Omental fat pad (tissue), 4 donors: ENCODE data around the gene ZFAND2A. TPM values are rescaled to one million over a fixed set of nuclear protein-coding genes. Genes with fewer than 3 reads are reported as not detected.
"Not testable (repeated sequence)": the region's sequence is repeated elsewhere in the genome, so short reads cannot be mapped to it uniquely, and the experiment has no call there.

Experiments used
- ATAC-seq: fragments of 150-250 bp; one replicate; pipeline ENCODE4 v1.9.1; 2016; ENCODE audit warnings: mild to moderate bottlenecking, moderate library complexity; ENCODE audit not compliant: low FRiP score
- DNase-seq: peaks from one replicate; pipeline ENCODE4 v3.0.0-alpha.2; 2019; ENCODE audit warnings: low spot score
- total RNA-seq, 4 donors: library from RNA; depleted of rRNA; stranded (reverse); fragments of >200 nt; gene quantifications; one replicate each; pipeline ENCODE4 v1.1.0, GENCODE V29; 2016
- TF ChIP-seq, protein P1 (sequence below), 3 donors: fragments of 450-650 bp; IDR thresholded peaks; one replicate each; pipeline ENCODE4 v1.5.1; 2016 to 2017; ENCODE audit warnings: antibody characterized with exemption in 3 of 3, mild to moderate bottlenecking in 3 of 3, moderate library complexity in 2 of 3

Gene ZFAND2A
- total RNA-seq, 4 donors from 2014 or later, result 17.3 to 77.5 (median 28.4) TPM

DNA sequence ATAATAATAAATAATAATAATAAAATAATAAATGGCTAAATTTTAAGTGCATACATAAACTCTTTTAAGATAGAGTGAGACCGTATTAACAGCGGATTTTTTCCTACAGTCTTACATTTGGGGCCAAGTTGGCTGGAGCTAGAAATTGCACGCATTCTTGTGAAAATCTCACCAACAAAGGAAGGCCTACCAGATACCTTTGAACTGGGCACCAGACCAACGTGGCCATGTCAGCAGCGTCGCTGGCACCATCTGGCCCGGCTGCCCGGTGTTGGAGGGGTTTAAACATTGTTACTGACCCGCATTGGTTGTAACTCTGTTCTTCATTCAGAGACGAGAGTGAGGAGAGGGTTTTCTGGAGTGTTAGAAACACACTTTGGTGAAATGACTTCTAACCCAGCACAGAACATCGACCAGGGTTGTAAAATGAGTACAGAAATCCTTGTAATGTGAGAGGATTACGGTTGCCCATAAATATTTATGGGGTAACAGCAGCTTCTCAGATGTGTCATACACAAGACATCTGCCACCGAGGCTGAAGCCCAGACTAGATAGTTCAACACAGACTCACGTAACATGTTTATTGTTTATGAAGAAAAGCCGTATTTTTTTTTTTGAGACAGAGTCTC is 38.1 kb upstream of the ZFAND2A start:
- DNase-seq (no peak), ATAC-seq (no peak)
- TF ChIP-seq, protein P1, sequence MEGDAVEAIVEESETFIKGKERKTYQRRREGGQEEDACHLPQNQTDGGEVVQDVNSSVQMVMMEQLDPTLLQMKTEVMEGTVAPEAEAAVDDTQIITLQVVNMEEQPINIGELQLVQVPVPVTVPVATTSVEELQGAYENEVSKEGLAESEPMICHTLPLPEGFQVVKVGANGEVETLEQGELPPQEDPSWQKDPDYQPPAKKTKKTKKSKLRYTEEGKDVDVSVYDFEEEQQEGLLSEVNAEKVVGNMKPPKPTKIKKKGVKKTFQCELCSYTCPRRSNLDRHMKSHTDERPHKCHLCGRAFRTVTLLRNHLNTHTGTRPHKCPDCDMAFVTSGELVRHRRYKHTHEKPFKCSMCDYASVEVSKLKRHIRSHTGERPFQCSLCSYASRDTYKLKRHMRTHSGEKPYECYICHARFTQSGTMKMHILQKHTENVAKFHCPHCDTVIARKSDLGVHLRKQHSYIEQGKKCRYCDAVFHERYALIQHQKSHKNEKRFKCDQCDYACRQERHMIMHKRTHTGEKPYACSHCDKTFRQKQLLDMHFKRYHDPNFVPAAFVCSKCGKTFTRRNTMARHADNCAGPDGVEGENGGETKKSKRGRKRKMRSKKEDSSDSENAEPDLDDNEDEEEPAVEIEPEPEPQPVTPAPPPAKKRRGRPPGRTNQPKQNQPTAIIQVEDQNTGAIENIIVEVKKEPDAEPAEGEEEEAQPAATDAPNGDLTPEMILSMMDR (IDR thresholded peaks at IDR 0.05), result no peak

DNA sequence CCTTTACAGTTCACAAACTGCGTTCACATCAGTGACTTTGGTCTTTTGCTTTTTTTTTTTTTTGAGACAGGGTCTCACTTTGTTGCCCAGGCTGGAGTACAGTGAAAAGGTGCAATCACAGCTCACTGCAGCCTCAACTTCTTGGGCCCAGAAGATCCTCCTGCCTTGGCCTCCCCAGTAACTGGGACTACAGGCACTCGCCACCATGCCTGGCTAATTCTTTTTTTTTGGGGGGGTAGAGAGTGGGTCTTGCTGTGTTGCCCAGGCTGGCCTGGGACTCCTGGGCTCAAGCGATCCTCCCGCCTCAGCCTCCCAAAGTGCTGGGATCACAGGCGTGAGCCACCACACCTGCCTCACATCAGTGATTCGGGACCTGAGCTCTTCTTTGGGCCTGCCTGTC is 37.0 kb upstream of the ZFAND2A start:
- DNase-seq (no peak), ATAC-seq (no peak)
- TF ChIP-seq, protein P1 (IDR thresholded peaks at IDR 0.05), result no peak

DNA sequence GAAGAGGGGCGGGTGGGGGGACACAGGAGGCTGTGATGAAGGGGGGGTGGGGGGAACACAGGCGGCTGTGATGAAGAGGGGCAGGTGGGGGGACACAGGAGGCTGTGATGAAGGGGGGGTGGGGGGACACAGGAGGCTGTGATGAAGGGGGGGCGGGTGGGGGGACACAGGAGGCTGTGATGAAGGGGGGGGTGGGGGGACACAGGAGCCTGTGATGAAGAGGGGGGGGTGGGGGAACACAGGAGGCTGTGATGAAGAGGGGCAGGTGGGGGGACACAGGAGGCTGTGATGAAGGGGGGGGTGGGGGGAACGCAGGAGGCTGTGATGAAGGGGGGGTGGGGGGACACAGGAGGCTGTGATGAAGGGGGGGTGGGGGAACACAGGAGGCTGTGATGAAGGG is 36.4 kb upstream of the ZFAND2A start:
- not testable (repeated sequence) for DNase-seq, ATAC-seq

DNA sequence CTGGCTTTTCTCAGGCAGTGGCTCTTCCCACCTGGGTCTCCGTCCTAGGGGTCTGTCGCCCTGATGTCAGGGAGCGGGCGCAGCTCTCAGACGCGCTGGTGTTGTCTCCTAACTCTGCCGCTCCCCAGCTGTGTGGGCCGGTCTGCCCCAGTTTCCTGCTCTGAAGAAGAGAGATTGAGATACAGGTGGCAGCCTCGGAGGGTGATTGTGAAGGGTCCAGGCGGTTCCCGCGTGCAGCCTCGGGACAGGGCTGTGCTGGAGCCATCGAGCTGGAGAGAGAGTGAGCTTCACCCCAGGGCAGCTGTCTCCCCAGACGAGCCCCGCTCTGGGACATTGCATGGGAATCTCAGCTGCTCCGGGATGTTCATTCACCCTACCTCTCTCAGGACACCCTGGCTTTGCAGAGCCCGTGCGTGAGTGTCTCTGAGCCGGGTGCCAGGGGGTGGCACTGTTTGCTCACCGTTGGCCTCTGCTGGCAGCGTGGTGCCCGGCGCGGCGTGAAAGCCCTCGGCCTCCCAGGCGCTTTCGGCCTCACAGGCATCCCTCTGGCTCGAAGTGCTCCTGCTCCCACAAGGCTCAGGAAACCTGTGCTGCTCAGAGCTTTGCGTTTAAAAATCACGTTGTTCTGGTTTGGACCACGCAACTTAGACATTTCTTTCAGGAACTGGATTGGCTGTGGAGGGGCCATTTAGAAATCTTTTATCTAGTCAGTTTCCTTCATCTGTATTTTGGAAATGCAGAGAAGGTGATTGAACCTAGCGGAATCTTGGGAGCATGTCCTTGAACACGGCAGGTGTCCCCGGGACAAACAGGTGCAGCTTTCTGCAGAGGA is 33.8 kb upstream of the ZFAND2A start:
- ATAC-seq (peak; percentile 27), DNase-seq (no peak)
- TF ChIP-seq, protein P1 (IDR thresholded peaks at IDR 0.05), result no peak

DNA sequence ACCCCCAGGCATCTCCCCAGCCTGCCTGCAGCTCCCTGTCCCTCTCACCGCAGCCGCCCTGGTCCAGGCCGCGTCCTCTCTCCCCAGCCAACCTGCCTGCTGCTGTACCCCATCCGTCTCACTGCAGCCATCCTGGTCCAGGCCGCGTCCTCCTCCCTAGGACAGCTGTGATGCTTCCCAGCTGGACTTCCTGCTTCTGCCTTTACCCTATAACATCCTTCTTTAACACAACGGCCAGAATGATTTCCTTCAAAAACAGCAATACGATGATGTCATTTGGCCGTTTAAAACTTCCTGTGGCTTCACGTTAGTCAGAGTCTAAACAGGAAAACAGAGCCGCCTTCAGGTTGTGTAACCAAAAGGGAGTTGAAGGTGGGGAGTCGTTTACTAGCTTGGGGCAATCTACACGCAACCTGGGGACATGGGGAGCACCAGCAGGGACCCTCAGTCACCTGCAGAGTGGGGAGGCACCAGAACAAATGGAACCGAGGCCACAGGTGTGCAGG is 32.2 kb upstream of the ZFAND2A start:
- DNase-seq, result no peak
- TF ChIP-seq, protein P1 (IDR thresholded peaks at IDR 0.05), result no peak
- no peak for ATAC-seq

DNA sequence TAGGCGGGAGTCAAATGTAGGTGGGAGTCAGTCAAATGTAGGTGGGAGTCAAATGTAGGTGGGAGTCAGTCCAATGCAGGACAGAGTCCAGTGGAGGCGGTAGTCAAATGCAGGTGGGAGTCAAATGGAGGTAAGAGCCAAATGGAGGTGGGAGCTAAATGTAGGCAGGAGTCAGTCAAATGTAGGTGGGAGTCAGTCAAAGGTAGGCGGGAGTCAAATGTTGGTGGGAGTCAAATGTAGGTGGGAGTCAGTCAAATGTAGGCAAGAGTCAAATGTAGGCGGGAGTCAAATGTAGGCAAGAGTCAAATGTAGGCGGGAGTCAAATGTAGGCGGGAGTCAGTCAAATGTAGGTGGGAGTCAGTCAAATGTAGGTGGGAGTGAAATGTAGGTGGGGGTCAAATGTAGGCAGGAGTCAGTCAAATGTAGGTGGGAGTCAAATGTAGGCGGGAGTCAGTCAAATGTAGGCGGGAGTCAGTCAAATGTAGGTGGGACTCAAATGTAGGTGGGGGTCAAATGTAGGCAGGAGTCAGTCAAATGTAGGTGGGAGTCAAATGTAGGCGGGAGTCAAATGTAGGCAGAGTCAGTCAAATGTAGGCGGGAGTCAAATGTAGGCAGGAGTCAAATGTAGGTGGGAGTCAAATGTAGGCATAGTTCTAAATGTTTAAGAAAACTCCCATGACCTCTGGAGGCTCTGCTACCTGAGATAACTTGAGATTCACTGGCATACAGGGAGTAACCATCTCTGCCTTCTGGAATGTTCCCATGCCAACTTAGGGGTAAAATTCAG is 30.2 kb upstream of the ZFAND2A start:
- DNase-seq (no peak), ATAC-seq (no peak)
- TF ChIP-seq, protein P1 (IDR thresholded peaks at IDR 0.05), result no peak

DNA sequence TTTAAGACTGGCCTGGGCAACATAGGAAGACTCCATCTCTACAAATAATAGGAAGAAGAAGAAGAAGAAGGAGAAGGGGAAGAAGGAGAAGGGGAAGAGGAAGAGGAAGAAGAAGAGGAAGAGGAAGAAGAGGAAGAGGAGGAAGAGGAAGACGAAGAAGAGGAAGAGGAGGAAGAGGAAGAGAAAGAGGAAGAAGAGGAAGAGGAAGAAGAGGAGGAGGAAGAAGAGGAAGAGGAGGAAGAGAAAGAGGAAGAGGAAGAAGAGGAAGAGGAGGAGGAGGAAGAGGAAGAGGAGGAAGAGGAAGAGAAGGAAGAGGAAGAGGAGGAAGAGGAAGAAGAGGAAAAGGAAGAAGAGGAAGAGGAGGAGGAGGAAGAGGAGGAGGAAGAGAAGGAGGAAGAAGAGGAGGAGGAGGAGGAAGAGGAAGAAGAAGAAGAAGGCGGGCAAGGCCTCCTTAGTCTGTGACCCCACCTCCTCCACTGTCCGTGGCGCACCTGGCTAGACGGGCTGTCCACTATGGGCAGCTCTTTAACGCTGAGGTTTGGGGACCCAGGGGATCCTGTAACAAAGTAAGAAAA is 28.8 kb upstream of the ZFAND2A start:
- TF ChIP-seq, protein P1 (IDR thresholded peaks at IDR 0.05), result no peak
- ATAC-seq (no peak), DNase-seq (no peak)
